ENCODE measurements around the gene SLC15A3.

Gene SLC15A3

DNA sequence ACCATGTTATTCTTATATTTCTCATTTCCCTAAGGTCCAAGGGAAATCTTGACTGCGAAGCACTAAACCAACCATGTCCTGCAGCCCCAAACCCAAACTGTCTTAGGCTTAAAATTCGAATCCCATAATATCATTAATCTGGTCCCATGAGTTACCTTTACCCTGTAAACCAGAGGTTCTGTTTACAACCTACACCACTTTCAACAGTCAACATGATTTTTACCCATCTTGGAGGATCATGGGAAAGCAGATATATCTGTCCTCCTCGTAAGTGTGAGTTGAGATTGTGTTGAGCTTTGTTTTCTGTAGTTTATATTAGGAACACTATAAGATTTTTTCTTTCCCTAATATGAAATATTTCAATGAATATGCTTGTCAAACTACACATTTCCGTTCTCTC, 52.0 kb downstream of the SLC15A3 start (continued):
- TF ChIP-seq, protein P1, sequence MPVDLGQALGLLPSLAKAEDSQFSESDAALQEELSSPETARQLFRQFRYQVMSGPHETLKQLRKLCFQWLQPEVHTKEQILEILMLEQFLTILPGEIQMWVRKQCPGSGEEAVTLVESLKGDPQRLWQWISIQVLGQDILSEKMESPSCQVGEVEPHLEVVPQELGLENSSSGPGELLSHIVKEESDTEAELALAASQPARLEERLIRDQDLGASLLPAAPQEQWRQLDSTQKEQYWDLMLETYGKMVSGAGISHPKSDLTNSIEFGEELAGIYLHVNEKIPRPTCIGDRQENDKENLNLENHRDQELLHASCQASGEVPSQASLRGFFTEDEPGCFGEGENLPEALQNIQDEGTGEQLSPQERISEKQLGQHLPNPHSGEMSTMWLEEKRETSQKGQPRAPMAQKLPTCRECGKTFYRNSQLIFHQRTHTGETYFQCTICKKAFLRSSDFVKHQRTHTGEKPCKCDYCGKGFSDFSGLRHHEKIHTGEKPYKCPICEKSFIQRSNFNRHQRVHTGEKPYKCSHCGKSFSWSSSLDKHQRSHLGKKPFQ (tag by site-specific recombination; IDR thresholded peaks at IDR 0.05): no peak
- TF ChIP-seq ZBTB48 (tag by site-specific recombination; IDR thresholded peaks at IDR 0.05): no peak
- TF ChIP-seq ZNF184 (tag by site-specific recombination; IDR thresholded peaks at IDR 0.05): no peak
- no peak for TF ChIP-seq ZNF10 (tag by site-specific recombination; IDR thresholded peaks at IDR 0.05)
- no peak for TF ChIP-seq MEIS1 (CRISPR knock-in tag; IDR thresholded peaks at IDR 0.05; ENCODE audit: borderline replicate concordance)

DNA sequence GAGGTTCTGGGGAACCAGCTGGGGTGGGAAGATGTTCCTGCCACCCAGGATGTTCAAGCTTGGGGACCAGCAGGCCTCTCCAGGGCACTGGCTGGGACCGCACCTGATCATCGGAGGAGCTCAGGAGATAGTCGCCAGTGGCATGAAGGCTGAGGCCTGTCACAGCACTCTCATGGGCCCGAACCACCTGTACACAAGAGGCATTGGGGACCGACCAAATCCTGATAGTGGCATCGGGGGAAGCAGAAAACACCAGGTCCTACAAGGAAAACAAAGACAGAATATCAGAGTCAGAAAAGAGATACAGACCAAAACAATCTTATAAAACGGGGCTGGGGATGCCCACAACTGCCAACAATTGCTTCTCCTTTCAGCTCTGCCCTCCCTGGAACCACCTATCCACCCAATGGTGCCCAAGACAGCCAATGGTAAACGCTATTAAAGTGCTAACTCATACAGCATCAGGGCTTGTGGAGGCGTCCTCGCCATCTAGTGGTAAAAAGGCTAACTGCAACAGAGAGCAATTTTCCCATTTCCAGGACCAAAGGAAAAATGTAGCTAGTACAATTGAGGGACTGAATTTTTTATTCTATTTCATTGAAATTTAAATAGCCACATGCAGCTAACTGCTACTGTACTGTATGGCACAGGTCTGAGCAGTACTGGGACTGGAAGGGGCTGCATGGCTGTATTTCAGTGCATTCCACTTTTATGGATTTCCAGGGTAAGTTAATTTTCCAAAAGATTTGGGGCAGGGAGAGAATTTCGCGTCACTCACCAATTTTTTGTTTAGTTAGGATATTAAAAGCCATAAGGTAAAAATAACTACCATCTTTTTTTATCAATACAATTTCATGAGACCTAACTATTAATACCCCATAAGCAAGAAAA, 52.7 kb downstream of the SLC15A3 start:
- Histone ChIP-seq H3K27ac (ENCODE audit: extremely low read depth, low read depth, low read length) (no peak overlapping the region), H3K36me3 (ENCODE audit: control insufficient read depth in 2 of 2, insufficient read depth in 1 of 2, low read length in 2 of 2) (peaks cover 19 to 99% of the 10 kb centered on the region in 2 experiments), H3K4me3 (ENCODE audit: low read depth, low read length) (no peak overlapping the region), H3K4me1 (ENCODE audit: control insufficient read depth, insufficient read depth, low read length) (no peaks in the 10 kb centered on the region), H3K9me3 (ENCODE audit: control insufficient read depth, insufficient read depth, low read depth, low read length) (no peaks in the 10 kb centered on the region)
- CTCF ChIA-PET: interaction anchor here (0.6 to 6.3 kb wide), 35 partner anchors 8 to 558 kb away, joined by 3 to 78 read pairs (median 4); partner anchors contain the start of genes MS4A8, TMEM109 and ZP1
- TF ChIP-seq ZNF610 (tag by site-specific recombination; IDR thresholded peaks at IDR 0.05; ENCODE audit: borderline replicate concordance) (no peak), ZNF654 (tag by site-specific recombination; IDR thresholded peaks at IDR 0.05; ENCODE audit: low read depth) (peak; percentile 35), IKZF3 (tag by site-specific recombination; IDR thresholded peaks at IDR 0.05) (peak; percentile 52; the same call in 1 of the 2 replicates), KLF10 (tag by site-specific recombination; IDR thresholded peaks at IDR 0.05) (no peak)
- POLR2A ChIA-PET: interaction anchor here (0.6 kb wide), 1 partner anchor 14 kb away, joined by 4 read pairs; the partner anchor contains the start of gene TMEM109

DNA sequence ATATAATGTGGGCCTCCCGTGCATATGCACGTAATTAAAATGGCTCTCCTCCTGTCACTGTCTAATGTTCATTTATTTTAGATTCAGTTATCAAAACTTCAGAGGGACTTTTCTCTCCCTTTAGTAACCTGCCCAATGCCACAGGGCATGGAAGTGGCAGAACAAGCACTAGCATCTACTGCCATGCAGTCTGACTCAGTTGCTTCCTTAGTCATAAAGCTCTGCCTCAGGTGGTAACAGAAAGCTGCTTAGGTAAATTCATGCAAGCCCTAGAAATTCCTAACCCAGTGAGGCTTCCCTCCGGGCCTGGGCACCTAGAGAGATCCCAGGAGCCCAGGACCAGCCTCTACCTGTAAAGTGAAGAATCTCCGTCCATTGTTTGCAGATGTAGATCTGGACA, 54.5 kb downstream of the SLC15A3 start:
- Histone ChIP-seq H3K4me3 (ENCODE audit: low read depth, low read length) (no peak overlapping the region), H3K4me1 (ENCODE audit: control insufficient read depth, insufficient read depth, low read length) (no peaks in the 10 kb centered on the region), H3K27ac (ENCODE audit: extremely low read depth, low read depth, low read length) (no peak overlapping the region), H3K36me3 (ENCODE audit: control insufficient read depth in 2 of 2, insufficient read depth in 1 of 2, low read length in 2 of 2) (peaks cover 26 to 99% of the 10 kb centered on the region in 2 experiments), H3K9me3 (ENCODE audit: control insufficient read depth, insufficient read depth, low read depth, low read length) (no peaks in the 10 kb centered on the region)
- CTCF ChIA-PET: interaction anchor here (0.7 to 6.3 kb wide), 3 partner anchors 10 to 633 kb away, joined by 3 to 78 read pairs (median 6); no protein-coding TSS in a partner anchor
- POLR2A ChIA-PET: no interaction called here
- TF ChIP-seq, protein P2, sequence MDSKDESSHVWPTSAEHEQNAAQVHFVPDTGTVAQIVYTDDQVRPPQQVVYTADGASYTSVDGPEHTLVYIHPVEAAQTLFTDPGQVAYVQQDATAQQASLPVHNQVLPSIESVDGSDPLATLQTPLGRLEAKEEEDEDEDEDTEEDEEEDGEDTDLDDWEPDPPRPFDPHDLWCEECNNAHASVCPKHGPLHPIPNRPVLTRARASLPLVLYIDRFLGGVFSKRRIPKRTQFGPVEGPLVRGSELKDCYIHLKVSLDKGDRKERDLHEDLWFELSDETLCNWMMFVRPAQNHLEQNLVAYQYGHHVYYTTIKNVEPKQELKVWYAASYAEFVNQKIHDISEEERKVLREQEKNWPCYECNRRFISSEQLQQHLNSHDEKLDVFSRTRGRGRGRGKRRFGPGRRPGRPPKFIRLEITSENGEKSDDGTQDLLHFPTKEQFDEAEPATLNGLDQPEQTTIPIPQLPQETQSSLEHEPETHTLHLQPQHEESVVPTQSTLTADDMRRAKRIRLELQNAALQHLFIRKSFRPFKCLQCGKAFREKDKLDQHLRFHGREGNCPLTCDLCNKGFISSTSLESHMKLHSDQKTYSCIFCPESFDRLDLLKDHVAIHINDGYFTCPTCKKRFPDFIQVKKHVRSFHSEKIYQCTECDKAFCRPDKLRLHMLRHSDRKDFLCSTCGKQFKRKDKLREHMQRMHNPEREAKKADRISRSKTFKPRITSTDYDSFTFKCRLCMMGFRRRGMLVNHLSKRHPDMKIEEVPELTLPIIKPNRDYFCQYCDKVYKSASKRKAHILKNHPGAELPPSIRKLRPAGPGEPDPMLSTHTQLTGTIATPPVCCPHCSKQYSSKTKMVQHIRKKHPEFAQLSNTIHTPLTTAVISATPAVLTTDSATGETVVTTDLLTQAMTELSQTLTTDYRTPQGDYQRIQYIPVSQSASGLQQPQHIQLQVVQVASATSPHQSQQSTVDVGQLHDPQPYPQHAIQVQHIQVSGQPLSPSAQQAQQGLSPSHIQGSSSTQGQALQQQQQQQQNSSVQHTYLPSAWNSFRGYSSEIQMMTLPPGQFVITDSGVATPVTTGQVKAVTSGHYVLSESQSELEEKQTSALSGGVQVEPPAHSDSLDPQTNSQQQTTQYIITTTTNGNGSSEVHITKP (tag by site-specific recombination; IDR thresholded peaks at IDR 0.05): no peak
- TF ChIP-seq, protein P3, sequence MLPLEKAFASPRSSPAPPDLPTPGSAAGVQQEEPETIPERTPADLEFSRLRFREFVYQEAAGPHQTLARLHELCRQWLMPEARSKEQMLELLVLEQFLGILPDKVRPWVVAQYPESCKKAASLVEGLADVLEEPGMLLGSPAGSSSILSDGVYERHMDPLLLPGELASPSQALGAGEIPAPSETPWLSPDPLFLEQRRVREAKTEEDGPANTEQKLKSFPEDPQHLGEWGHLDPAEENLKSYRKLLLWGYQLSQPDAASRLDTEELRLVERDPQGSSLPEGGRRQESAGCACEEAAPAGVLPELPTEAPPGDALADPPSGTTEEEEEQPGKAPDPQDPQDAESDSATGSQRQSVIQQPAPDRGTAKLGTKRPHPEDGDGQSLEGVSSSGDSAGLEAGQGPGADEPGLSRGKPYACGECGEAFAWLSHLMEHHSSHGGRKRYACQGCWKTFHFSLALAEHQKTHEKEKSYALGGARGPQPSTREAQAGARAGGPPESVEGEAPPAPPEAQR (tag by site-specific recombination; IDR thresholded peaks at IDR 0.05): no peak
- TF ChIP-seq SP3 (tag by site-specific recombination; IDR thresholded peaks at IDR 0.05): no peak
- TF ChIP-seq ZNF610 (tag by site-specific recombination; IDR thresholded peaks at IDR 0.05; ENCODE audit: borderline replicate concordance): no peak
- TF ChIP-seq, protein P1 (tag by site-specific recombination; IDR thresholded peaks at IDR 0.05): no peak
- no peak for TF ChIP-seq ZNF221 (tag by site-specific recombination; IDR thresholded peaks at IDR 0.05; ENCODE audit: borderline replicate concordance)
- no peak for TF ChIP-seq ZNF544 (tag by site-specific recombination; IDR thresholded peaks at IDR 0.05)
- TF ChIP-seq, protein P4, sequence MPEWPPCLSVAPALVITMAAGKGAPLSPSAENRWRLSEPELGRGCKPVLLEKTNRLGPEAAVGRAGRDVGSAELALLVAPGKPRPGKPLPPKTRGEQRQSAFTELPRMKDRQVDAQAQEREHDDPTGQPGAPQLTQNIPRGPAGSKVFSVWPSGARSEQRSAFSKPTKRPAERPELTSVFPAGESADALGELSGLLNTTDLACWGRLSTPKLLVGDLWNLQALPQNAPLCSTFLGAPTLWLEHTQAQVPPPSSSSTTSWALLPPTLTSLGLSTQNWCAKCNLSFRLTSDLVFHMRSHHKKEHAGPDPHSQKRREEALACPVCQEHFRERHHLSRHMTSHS (tag by site-specific recombination; IDR thresholded peaks at IDR 0.05): no peak
- TF ChIP-seq SP2 (tag by site-specific recombination; IDR thresholded peaks at IDR 0.05): no peak
- no peak for TF ChIP-seq SCRT2 (tag by site-specific recombination; IDR thresholded peaks at IDR 0.05)
- TF ChIP-seq ZNF621 (tag by site-specific recombination; IDR thresholded peaks at IDR 0.05): no peak
- no peak for TF ChIP-seq ZNF747 (tag by site-specific recombination; IDR thresholded peaks at IDR 0.05)
- TF ChIP-seq, protein P5, sequence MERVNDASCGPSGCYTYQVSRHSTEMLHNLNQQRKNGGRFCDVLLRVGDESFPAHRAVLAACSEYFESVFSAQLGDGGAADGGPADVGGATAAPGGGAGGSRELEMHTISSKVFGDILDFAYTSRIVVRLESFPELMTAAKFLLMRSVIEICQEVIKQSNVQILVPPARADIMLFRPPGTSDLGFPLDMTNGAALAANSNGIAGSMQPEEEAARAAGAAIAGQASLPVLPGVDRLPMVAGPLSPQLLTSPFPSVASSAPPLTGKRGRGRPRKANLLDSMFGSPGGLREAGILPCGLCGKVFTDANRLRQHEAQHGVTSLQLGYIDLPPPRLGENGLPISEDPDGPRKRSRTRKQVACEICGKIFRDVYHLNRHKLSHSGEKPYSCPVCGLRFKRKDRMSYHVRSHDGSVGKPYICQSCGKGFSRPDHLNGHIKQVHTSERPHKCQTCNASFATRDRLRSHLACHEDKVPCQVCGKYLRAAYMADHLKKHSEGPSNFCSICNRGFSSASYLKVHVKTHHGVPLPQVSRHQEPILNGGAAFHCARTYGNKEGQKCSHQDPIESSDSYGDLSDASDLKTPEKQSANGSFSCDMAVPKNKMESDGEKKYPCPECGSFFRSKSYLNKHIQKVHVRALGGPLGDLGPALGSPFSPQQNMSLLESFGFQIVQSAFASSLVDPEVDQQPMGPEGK (tag by site-specific recombination; IDR thresholded peaks at IDR 0.05): no peak

Data from HEK293 (cell line).